ELF-1 (cell line): ENCODE results near the gene GSTM5.
"Not testable (repeated sequence)": the region's sequence is repeated elsewhere in the genome, so short reads cannot be mapped to it uniquely, and the experiment has no call there.

Experiments used
- DNase-seq: peaks from one replicate; pipeline ENCODE4 v3.0.0-alpha.2; 2016; ENCODE audit warnings: low read depth, low spot score

Gene GSTM5

GRCh38 chr1:109697066-109697465 is 15.0 kb upstream of the GSTM5 start:
- DNase-seq = no peak

GRCh38 chr1:109697861-109698260 is 14.2 kb upstream of the GSTM5 start:
- DNase-seq = not testable (repeated sequence)

- not testable (repeated sequence) for DNase-seq
Measured at GRCh38 chr1:109702940-109703339, 9.1 kb upstream of the GSTM5 start.

- DNase-seq = no peak
Measured at GRCh38 chr1:109704173-109704572, 7.9 kb upstream of the GSTM5 start.

GRCh38 chr1:109705411-109705810 is 6.6 kb upstream of the GSTM5 start:
- DNase-seq = no peak

- DNase-seq = not testable (repeated sequence)
Measured at GRCh38 chr1:109708949-109709348, 3.1 kb upstream of the GSTM5 start.

- DNase-seq = not testable (repeated sequence)
Measured at GRCh38 chr1:109709822-109710221, 2.2 kb upstream of the GSTM5 start.

GRCh38 chr1:109712321-109712864 is 342 bp downstream of the GSTM5 start:
- no peak for DNase-seq

GRCh38 chr1:109713636-109714035 is 1.6 kb downstream of the GSTM5 start:
- no peak for DNase-seq

- no peak for DNase-seq
Measured at GRCh38 chr1:109714661-109715372, 2.8 kb downstream of the GSTM5 start.

- no peak for DNase-seq
Measured at GRCh38 chr1:109716121-109716520, 4.1 kb downstream of the GSTM5 start.

- no peak for DNase-seq
Measured at GRCh38 chr1:109716570-109717090, 4.6 kb downstream of the GSTM5 start.

GRCh38 chr1:109717729-109718128 is 5.7 kb downstream of the GSTM5 start:
- no peak for DNase-seq

GRCh38 chr1:109718495-109718894 is 6.4 kb downstream of the GSTM5 start:
- no peak for DNase-seq

GRCh38 chr1:109719337-109719837 is 7.3 kb downstream of the GSTM5 start:
- no peak for DNase-seq

GRCh38 chr1:109721042-109721441 is 9.0 kb downstream of the GSTM5 start:
- DNase-seq = no peak

GRCh38 chr1:109721971-109722370 is 9.9 kb downstream of the GSTM5 start:
- no peak for DNase-seq

GRCh38 chr1:109722908-109723691 is 11.0 kb downstream of the GSTM5 start:
- no peak for DNase-seq

GRCh38 chr1:109724933-109725332 is 12.9 kb downstream of the GSTM5 start:
- DNase-seq = no peak

- no peak for DNase-seq
Measured at GRCh38 chr1:109725510-109725909, 13.5 kb downstream of the GSTM5 start.

- DNase-seq = no peak
Measured at GRCh38 chr1:109726007-109726406, 14.0 kb downstream of the GSTM5 start.

- DNase-seq = no peak
Measured at GRCh38 chr1:109726728-109727373, 14.8 kb downstream of the GSTM5 start.
